ENCODE measurements around the gene TANGO6. TPM values are rescaled to one million over a fixed set of nuclear protein-coding genes. Genes with fewer than 3 reads are reported as not detected.

The TANGO6 gene
- total RNA-seq, 3 donors from 2014 or later = 7.4 to 19.7 (median 8.2) TPM

DNA sequence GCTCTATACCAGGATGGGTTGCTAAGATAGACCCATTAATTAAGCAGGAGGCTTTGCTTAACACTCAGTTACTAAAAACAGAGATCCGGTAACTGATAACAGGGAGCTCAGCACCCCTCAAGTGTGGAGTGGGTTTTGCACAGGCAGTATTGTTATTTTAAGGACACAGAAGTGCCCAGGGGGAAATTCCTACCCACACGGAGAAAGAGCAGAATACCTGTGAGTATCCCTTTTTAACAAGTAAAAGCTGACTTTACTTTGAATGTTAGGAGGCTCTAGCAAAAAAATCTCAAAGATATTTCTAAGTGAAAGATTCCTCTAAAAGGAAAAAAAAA lies 229.3 kb downstream of the TANGO6 start:
- Histone ChIP-seq H3K9me3 (no peaks in the 10 kb centered on the region), H3K36me3 (ENCODE audit: low read depth) (no peaks in the 10 kb centered on the region), H3K4me3 (no peak overlapping the region), H3K4me1 (ENCODE audit: low read depth) (no peaks in the 10 kb centered on the region)
- no peak for DNase-seq
- TF ChIP-seq, protein P1, sequence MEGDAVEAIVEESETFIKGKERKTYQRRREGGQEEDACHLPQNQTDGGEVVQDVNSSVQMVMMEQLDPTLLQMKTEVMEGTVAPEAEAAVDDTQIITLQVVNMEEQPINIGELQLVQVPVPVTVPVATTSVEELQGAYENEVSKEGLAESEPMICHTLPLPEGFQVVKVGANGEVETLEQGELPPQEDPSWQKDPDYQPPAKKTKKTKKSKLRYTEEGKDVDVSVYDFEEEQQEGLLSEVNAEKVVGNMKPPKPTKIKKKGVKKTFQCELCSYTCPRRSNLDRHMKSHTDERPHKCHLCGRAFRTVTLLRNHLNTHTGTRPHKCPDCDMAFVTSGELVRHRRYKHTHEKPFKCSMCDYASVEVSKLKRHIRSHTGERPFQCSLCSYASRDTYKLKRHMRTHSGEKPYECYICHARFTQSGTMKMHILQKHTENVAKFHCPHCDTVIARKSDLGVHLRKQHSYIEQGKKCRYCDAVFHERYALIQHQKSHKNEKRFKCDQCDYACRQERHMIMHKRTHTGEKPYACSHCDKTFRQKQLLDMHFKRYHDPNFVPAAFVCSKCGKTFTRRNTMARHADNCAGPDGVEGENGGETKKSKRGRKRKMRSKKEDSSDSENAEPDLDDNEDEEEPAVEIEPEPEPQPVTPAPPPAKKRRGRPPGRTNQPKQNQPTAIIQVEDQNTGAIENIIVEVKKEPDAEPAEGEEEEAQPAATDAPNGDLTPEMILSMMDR (IDR thresholded peaks at IDR 0.05) = no peak
- intact Hi-C loops (cut with DNase I, micrococcal nuclease) = no loop called here
- no peak for ATAC-seq

DNA sequence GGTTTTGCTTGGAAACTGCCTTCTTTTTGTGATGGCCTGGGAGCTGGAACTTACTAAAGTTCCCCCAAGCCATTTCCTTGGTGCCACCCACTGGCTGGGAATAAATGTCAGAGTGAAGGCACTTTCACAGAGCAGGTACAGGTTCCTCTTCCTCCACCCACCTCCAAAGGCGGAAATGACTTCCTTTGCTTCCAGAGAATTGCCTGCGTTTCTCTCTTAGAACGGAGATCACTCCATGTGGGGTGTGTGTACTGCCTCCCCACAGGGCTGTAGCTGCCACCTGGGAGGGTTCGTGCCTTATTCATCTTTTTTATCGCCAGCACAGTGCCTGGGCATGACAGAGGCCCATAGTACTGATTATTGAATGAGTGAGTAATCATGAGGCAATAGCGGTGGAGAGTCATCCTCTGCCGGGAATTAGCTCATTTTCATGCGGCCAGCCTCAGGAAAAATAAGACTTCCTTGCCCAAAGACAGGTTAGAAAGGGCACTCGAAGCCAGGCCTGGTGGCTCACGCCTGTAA lies 229.9 kb downstream of the TANGO6 start:
- ATAC-seq (peak; percentile 86), DNase-seq (no peak)
- Histone ChIP-seq H3K4me3 (no peak overlapping the region), H3K9me3 (no peaks in the 10 kb centered on the region), H3K4me1 (ENCODE audit: low read depth) (no peaks in the 10 kb centered on the region), H3K36me3 (ENCODE audit: low read depth) (no peaks in the 10 kb centered on the region)
- intact Hi-C loops (cut with DNase I, micrococcal nuclease) = no loop called here
- TF ChIP-seq, protein P1 (IDR thresholded peaks at IDR 0.05) = no peak

DNA sequence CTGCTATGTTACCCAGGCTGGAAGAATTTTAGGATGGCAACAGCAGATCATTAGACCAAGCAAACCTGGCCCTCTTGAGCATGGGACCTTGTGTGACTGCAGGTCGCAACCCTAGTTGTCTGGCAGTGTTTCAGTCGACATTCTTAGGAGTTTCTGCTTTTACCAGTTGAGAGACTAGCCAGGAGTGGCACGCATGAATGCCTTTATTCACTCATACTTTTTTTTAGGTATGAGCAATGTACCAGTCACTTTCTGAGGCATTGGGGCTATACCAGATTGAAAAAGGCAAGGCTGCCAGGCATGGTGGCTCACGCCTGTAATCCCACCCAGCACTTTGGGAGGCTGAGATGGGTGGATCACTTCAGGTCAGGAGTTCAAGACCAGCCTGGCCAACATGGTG lies 233.9 kb downstream of the TANGO6 start:
- intact Hi-C loops (cut with DNase I, micrococcal nuclease) = no loop called here
- H3K36me3 ChIP-seq (ENCODE audit: low read depth) = no peaks in the 10 kb centered on the region
- DNase-seq (no peak), ATAC-seq (no peak)
- H3K4me3 ChIP-seq = no peak overlapping the region
- H3K4me1 ChIP-seq (ENCODE audit: low read depth) = no peaks in the 10 kb centered on the region
- TF ChIP-seq, protein P1 (IDR thresholded peaks at IDR 0.05) = no peak
- H3K9me3 ChIP-seq = no peaks in the 10 kb centered on the region

DNA sequence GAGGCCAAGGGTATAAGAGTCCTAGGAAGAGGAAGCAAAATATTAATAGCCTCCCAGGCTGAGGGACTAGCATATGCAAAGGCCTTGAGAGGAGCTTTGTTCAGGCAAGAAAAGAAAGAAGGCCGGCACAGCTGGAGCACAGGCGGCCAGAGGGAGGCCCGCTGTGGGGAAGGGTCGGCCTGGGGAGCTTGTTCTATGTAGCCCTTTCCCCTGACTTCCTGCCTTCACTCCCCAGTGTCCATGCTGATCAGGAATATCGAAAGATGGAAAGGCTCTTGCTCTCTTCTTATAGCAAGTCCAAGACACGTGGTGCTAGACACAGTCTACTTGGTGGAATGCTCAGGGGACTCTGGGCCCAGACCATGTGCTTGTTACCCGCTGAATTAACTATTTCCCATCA lies 234.7 kb downstream of the TANGO6 start:
- no peak for ATAC-seq
- TF ChIP-seq, protein P1 (IDR thresholded peaks at IDR 0.05) = no peak

DNA sequence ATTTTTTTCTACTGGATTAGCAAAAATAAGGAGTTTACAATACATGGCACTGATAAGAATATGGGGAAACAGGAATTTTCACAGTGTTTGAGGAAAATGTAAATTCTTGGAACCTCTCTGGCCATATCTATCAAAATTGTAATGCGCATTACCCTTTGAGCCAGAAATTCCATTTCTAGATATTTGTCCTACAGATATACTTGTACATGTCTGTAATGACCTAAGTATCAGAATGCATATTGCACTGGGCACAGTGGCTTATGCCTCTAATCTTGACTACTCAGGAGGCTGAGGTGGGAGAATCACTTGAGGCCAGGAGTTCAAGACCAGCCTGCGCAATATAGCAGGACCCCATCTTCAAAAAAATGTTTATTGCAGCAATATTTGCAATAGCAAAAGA lies 236.4 kb downstream of the TANGO6 start:
- TF ChIP-seq, protein P1 (IDR thresholded peaks at IDR 0.05) = no peak
- ATAC-seq (no peak), DNase-seq (no peak)
- H3K4me1 ChIP-seq (ENCODE audit: low read depth) = no peaks in the 10 kb centered on the region
- intact Hi-C loops (cut with DNase I, micrococcal nuclease) = no loop called here
- no peak overlapping the region for H3K4me3 ChIP-seq
- no peaks in the 10 kb centered on the region for H3K36me3 ChIP-seq (ENCODE audit: low read depth)
- H3K9me3 ChIP-seq = no peaks in the 10 kb centered on the region

More for the DNA sequence above, 234.7 kb downstream of the TANGO6 start:
- H3K36me3 ChIP-seq (ENCODE audit: low read depth) = no peaks in the 10 kb centered on the region
- DNase-seq = no peak
- H3K4me3 ChIP-seq = no peak overlapping the region
- no peaks in the 10 kb centered on the region for H3K4me1 ChIP-seq (ENCODE audit: low read depth)
- H3K9me3 ChIP-seq = no peaks in the 10 kb centered on the region
- intact Hi-C loops (cut with DNase I, micrococcal nuclease) = no loop called here
